ENCODE results near the gene PEMT. TPM values are rescaled to one million over a fixed set of nuclear protein-coding genes. Genes with fewer than 3 reads are reported as not detected.

The PEMT gene
- total RNA-seq, 1 experiment from 2014 or later, result 27.0 TPM

- CTCF ChIA-PET, result no interaction called here
- TF ChIP-seq SIN3A (IDR thresholded peaks at IDR 0.05; ENCODE audit: borderline replicate concordance, insufficient read depth, low read depth, low read length) (no peak), REST (IDR thresholded peaks at IDR 0.05; ENCODE audit: insufficient read depth in 1 of 2, low read depth in 2 of 2, low read length in 1 of 2) (no peak), TCF7L2 (IDR thresholded peaks at IDR 0.05; ENCODE audit: low read depth, low read length) (no peak), CTCF (IDR thresholded peaks at IDR 0.05) (no peak), POLR2AphosphoS5 (IDR thresholded peaks at IDR 0.05; ENCODE audit: low read depth, low read length) (no peak)
- no peak overlapping the region for H3K27ac ChIP-seq (ENCODE audit: low read length)
- H3K36me3 ChIP-seq (ENCODE audit: control insufficient read depth, insufficient read depth, low read length), result no peaks in the 10 kb centered on the region
- no peaks in the 10 kb centered on the region; the same call in 1 of the 2 replicates for H3K4me1 ChIP-seq (ENCODE audit: control insufficient read depth, insufficient read depth, low read length)
- no peak overlapping the region for H3K4me3 ChIP-seq (ENCODE audit: low read depth in 2 of 2, low read length in 2 of 2)
- intact Hi-C loops (cut with micrococcal nuclease; ENCODE audit: unreplicated experiment), result no loop called here
- H3K9me3 ChIP-seq (ENCODE audit: control insufficient read depth, insufficient read depth, low read depth, low read length), result no peaks in the 10 kb centered on the region
- no peaks in the 10 kb centered on the region for H3K27me3 ChIP-seq (ENCODE audit: control insufficient read depth, insufficient read depth, low read length)
- ATAC-seq (no peak), DNase-seq (ENCODE audit: low read depth, low spot score) (no peak)
- BruUV-seq (replicated peaks), result no TSS peak
- in situ Hi-C loops (cut with HindIII; ENCODE audit: low pct_unique_long_range_greater_than_20kb, low sequenced_read_pairs), result no loop called here
- POLR2A ChIA-PET, result no interaction called here
Measured at GRCh38 chr17:17518014-17518413, 73.5 kb downstream of the PEMT start.

- BruUV-seq (replicated peaks), result no TSS peak
- POLR2A ChIA-PET, result no interaction called here
Measured at GRCh38 chr17:17516941-17517720, 74.4 kb downstream of the PEMT start.

More at GRCh38 chr17:17516941-17517720, 74.4 kb downstream of the PEMT start:
- no peak for DNase-seq (ENCODE audit: low read depth, low spot score)
- Histone ChIP-seq H3K4me3 (ENCODE audit: low read depth in 2 of 2, low read length in 2 of 2) (no peak overlapping the region), H3K27ac (ENCODE audit: low read length) (no peak overlapping the region), H3K4me1 (ENCODE audit: control insufficient read depth, insufficient read depth, low read length) (peaks cover 4% of the 10 kb centered on the region), H3K9me3 (ENCODE audit: control insufficient read depth, insufficient read depth, low read depth, low read length) (no peaks in the 10 kb centered on the region), H3K27me3 (ENCODE audit: control insufficient read depth, insufficient read depth, low read length) (no peaks in the 10 kb centered on the region), H3K36me3 (ENCODE audit: control insufficient read depth, insufficient read depth, low read length) (no peaks in the 10 kb centered on the region)
- no peak for ATAC-seq
- TF ChIP-seq POLR2AphosphoS5 (IDR thresholded peaks at IDR 0.05; ENCODE audit: low read depth, low read length), result no peak
- TF ChIP-seq TCF7L2 (IDR thresholded peaks at IDR 0.05; ENCODE audit: low read depth, low read length), result no peak
- TF ChIP-seq SIN3A (IDR thresholded peaks at IDR 0.05; ENCODE audit: borderline replicate concordance, insufficient read depth, low read depth, low read length), result no peak
- TF ChIP-seq REST (IDR thresholded peaks at IDR 0.05; ENCODE audit: insufficient read depth in 1 of 2, low read depth in 2 of 2, low read length in 1 of 2), result no peak
- no peak for TF ChIP-seq CTCF (IDR thresholded peaks at IDR 0.05)
- intact Hi-C loops (cut with micrococcal nuclease; ENCODE audit: unreplicated experiment), result no loop called here
- in situ Hi-C loops (cut with HindIII; ENCODE audit: low pct_unique_long_range_greater_than_20kb, low sequenced_read_pairs), result no loop called here
- CTCF ChIA-PET, result no interaction called here

Measured in Panc1 (cell line).